Femur (tissue), 1 donor: Measurements from ENCODE around the gene CHST5.
"Not testable (repeated sequence)": the region's sequence is repeated elsewhere in the genome, so short reads cannot be mapped to it uniquely, and the experiment has no call there.

Experiments
- DNase-seq: peaks from one replicate; pipeline ENCODE4 v3.0.0-alpha.2; 2017

CHST5 gene

DNA sequence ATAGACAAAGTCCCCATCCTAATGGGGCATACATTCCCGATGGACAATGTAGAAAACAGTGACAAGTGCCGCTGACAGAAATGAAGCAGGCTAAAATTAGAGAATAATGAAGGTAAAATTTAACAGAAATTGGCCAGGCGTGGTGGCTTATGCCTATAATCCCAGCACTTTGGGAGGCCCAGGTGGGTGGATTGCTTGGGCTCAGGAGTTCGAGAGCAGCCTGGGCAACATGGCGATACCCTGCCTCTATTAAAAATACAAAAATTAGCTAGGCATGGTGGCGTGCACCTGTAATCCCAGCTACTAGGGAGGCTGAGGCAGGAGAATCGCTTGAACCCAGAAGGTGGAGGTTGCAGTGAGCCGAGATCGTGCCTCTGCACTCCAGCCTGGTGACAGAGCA is 12.5 kb upstream of the CHST5 start:
- DNase-seq, result not testable (repeated sequence)

DNA sequence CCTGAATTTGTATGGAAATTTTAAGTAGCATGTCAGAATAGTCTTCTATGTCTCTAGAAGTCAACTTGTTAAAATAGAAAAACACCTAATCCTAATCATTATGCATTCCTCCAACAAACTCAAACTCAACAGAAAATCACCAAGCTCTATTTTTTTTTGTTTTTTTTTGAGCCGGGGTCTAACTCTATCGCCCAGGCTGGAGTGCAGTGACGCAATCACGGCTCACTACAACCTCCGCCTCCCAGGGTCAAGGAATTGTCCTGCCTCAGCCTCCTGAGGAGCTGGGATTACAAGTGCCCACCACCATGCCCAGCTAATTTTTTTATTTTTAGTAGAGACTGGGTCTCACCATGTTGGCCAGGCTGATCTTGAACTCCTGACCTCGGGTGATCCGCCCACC is 10.4 kb upstream of the CHST5 start:
- DNase-seq, result no peak

DNA sequence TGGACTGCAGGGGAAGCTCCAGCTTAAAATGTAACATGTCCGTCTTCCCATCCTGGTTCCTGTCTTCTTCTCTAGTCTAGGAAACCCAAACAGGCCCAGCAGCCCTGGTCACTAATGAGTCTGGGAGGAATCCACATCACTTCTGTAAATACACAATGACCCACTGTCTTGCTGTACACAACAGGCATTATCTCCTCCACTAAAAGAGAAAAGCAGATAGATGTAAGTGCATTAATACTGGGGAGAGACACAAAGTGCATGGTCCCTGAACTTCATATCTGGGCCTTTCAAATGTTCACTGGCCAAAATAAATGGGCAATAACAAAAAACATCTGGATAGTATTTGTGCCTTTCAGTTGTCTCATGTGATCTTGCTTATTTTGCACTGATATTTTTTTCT is 10.0 kb upstream of the CHST5 start:
- DNase-seq, result not testable (repeated sequence)

DNA sequence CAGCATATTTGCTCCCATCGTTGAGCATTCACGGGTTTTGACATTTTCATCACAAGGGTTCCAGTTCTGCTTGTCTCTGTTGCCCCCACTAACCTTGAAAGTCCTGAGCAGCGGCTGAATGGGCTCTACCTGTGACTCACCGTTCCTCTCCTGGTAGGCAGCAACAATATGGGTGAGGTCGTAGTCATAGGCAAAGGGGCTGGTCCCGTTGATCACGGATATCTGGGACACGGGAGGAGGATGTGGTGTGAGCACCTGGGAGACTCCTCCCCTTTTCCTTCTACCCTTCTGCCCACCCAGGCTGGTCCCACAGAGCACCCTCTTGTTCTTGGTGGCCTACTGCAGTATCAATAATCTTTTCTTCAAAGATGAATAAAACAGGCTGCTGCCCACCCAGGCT is 6.6 kb upstream of the CHST5 start:
- DNase-seq, result not testable (repeated sequence)

GRCh38 chr16:75541236-75541635 is 5.3 kb upstream of the CHST5 start:
- DNase-seq, result no peak

GRCh38 chr16:75538882-75539565 is 3.1 kb upstream of the CHST5 start:
- DNase-seq, result not testable (repeated sequence)

- DNase-seq, result no peak
Measured at GRCh38 chr16:75537776-75538175, 1.9 kb upstream of the CHST5 start.

DNA sequence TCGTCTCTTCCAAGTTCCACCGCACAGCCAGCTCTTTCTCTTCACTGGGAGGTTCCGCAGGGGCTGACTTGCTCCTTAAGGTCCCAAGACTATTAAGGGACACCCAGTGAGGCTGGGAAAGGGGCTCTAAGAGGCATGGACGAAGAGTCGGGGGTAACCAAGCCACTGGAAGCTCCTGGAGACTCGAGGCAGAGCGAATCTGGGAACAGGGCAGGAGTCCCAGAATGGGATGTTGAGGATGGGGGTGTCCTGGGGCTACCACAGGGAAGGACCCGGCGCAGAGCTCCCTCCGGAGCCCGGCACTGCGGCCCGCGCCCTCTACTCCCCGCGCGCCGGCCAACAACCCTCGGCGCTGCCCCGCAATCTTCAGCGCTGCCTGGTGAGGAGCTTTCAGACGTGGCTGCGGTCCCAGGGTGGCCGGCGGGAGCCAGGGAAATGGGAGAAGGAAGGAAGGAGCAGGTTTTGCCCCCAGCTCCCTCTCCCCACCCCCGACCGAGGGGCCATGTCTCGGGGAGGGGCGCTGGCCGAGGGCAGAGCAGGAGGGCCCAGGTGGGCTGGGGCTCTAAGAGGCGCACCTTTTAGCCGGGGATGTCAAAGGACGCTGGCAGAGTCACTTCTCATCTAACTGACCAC is 581 bp downstream of the CHST5 start:
- no peak for DNase-seq

DNA sequence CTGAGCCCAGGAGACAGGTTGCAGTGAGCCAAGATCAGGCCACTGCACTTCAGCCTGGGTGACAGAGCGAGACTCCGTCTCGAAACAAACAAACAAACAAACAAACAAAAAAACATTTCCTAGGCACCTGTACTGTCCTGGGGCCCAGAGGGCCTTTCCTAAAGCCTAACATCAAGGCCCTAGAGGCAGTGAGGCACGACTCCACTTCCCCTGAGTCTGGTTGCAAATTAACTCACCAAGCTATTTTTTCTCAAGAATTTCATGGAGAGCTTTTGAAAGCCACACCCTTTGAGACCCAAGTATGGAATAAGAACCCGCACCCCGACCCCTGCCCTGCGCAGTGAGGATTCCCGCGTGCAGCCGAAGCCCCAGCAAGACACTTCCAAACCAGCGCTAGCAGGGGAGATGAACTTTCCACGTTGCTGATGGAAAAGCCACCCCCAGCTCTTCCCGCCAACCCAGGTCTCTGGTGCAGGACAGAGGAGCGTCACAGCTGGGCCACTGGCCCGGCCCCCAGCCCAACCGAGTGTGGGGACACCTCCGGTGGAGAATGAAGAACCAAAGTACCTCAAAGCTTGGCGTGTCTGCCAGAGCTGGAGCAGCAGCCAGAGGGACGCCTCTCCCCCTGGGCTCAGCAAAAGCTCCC is 1.2 kb downstream of the CHST5 start:
- no peak for DNase-seq

DNA sequence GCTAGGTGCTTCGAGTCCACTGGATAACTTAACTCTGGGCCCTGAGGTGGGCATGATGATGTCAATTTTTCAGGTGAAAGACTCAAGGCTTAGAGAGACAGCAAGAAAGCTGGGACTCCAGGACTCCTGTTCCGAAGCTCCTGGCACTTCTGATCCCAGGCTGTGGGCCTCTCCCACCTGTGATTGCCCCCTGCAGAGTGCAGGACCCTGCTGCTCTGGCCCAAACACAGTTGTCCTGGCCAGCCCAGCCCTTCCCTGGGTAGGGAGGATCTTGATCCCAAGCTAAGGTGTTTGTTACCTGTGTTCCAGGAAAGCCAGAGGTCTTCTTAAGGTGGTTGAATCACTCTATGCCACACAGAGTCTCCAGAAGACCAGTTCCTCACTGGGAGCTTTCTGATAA is 3.1 kb downstream of the CHST5 start:
- DNase-seq, result no peak

- no peak for DNase-seq
Measured at GRCh38 chr16:75532142-75532765, 3.7 kb downstream of the CHST5 start.

- no peak for DNase-seq
Measured at GRCh38 chr16:75529959-75530358, 5.9 kb downstream of the CHST5 start.

GRCh38 chr16:75529056-75529905 is 6.6 kb downstream of the CHST5 start:
- DNase-seq, result no peak

DNA sequence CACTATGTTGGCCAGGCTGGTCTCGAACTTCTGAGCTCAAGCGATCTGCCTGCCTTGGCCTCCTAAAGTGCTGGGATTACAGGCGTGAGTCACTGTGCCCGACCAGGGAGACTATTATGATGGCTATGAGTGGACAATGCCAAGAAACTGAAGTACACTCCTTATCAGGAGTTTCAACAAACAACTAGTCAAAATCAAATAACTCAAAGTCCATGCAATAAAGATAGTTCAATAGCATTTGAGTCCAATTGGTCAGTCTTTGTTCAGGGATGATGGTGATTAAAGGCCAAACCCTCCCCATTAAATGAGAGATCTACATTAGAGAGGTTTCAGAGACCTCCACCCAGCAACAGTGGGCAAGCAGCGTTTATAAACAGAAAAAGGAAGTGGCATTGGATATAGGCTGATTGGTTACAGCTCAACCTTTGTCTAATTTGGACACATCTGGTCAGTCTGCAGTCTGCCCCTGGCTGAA is 8.0 kb downstream of the CHST5 start:
- no peak for DNase-seq

DNA sequence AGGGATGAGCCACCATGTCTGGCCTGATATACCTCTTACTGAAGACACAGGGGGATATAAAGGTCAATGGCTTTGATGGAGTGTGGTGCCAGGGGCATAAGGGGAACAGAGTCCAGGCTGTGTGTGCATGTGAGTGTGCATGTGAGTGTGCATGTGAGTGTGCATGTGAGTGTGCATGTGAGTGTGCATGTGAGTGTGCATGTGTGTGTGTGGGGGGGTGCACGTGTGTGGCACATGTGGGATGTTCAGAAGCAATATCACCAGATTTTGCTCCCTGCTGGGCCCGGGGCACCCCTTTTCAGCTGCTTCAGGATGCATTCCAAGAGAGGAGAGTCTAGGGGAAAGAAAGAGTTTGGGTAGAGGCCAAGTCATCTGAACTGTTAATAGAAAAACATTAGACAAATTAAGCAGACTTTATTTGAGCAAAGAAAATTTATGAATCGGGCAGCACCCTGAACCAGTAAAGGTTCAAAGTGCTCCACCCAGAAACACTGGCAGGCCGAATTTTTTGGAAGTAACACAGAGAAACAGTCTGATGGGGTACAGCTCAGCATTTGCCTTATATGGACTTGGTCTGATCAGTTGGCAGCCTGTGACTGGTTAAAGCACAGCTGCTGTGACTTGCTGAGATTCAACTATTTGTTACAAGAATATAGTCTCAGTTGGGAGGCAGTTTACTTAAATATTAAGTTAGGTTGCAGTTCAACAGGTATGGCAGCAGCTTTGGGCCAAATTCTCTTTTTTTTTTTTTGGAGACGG is 9.7 kb downstream of the CHST5 start:
- DNase-seq, result no peak

GRCh38 chr16:75519175-75519574 is 16.7 kb downstream of the CHST5 start:
- DNase-seq, result no peak

DNA sequence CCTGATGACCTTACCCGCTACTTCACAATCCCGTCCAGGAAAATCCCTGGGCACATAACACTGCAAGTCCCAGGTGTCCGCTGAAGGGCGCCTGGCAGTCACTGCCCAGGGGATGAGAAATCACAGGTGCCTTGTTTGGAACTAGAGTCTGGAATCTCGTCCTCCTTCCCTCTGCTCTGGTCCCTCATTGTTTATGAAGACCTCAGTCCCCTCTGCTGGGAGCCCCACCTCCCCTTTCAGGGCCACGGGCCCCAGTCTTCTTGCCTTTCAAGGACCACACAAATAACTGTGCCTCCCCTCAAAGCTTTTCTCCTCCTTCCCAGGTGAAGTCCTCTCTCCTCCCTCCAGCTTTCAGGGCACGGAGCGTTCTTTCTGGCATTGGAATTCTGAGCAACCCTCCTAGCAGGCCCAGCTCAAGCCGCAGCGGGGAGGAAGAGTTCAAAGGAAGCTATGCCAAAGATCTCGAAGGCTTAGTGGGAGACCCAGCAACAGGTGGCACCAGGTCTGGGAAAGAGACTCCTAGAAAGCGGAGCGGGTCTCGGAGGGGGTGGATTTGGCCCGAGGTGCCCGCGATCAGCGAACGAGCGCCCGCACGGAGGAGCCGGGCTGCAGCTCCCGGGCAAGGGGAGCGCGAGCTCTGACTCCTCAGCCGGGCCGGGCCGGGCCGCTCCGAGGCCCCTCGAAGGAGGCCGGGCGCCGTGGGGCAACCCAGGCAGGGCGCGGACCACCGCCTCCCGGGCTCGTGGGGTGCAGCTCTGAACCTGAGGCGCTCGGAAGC is 19.5 kb downstream of the CHST5 start:
- DNase-seq, result peak; percentile 45

- DNase-seq, result no peak
Measured at GRCh38 chr16:75514296-75514695, 21.6 kb downstream of the CHST5 start.

- DNase-seq, result peak; percentile 36
Measured at GRCh38 chr16:75506574-75506973, 29.3 kb downstream of the CHST5 start.

DNA sequence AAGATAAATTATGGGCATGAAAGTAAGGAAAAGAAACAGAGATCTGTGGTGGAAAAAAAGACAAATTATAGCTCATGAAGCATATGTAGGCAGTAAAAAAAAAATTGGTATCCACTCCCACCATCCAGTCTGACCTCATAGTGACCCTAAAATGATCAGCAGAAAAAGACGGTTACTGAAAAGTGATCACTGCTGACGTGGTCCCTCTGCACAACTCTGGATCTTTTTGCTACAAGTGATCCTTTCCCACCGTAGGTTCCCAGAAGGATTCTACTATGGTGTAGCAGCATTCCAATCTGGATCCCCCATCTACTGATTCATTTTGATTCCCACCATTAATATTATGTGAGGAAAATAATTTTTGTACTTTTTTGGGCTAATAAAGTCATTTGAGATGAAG is 29.8 kb downstream of the CHST5 start:
- DNase-seq, result no peak

DNA sequence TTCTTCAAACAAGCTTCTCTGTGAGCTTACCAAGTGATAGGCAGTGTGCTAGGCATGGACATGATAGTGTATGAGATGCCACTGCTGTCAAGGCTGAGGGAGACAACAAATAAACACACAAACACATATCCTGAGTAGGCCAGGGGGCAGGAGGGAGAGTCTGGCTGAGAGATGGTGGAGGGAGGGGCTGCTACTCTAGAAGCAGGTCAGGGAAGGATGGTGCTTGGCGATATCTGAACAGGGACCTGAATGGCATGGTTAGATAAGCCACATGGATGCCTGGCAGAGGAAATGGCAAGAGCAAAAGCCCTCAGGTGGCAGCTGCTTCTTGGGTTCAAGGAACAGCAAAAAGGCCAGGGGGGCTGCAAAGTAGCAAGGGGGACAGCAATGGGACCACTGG is 32.1 kb downstream of the CHST5 start:
- no peak for DNase-seq
